ENCODE results near the gene NRG3. TPM values are rescaled to one million over a fixed set of nuclear protein-coding genes. Genes with fewer than 3 reads are reported as not detected.

Gene NRG3
- total RNA-seq, 1 donor from 2014 or later: 1.6 TPM

DNA sequence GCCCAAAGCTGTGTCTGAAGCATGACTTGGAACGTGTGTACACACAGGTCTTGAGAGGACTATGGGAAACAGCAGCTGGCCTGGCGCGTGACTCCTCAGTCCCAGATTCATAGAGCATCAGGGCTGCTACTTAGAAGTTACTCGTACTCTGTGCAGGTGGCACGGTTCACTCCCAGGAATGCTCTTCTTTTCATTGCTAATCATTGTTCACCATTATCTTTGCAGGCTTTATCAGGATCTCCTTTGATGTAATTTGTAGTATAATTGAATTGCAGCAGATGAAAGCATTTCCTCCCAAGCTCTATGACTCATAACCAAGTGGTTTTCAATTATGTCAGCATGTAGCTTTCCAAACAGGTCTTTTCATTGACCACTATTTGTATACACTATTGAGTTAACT, 938.9 kb downstream of the NRG3 start:
- DNase-seq (ENCODE audit: low spot score in 2 of 2): no peak
- intact Hi-C loops (cut with DNase I): no loop called here
- TF ChIP-seq CTCF (IDR thresholded peaks at IDR 0.05): no peak

DNA sequence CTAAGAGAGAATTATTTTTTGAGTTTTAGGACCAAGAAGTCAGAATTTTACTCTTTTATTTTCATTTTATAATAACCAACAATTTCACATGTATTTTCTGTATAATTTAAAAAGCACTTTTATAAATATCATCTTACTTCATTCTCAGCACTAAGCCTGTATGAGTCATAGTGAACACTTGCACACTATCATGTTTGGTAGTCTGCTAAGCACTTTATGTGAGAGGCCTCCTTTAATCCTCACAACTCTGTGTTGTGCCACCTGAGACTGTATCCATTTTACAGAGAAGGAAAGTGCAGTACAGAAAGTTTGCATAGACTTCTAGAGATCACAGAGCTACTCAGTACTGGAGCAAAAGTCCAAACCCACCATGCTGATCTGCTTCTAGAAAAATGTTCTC, 939.6 kb downstream of the NRG3 start:
- no peak overlapping the region for H3K27ac ChIP-seq

More for the DNA sequence above, 938.9 kb downstream of the NRG3 start:
- no peak overlapping the region for H3K27ac ChIP-seq
- H3K36me3 ChIP-seq: no peaks in the 10 kb centered on the region
- no peaks in the 10 kb centered on the region for H3K9me3 ChIP-seq
- H3K4me1 ChIP-seq: no peaks in the 10 kb centered on the region
- H3K27me3 ChIP-seq: no peaks in the 10 kb centered on the region
- H3K4me3 ChIP-seq: no peak overlapping the region

DNA sequence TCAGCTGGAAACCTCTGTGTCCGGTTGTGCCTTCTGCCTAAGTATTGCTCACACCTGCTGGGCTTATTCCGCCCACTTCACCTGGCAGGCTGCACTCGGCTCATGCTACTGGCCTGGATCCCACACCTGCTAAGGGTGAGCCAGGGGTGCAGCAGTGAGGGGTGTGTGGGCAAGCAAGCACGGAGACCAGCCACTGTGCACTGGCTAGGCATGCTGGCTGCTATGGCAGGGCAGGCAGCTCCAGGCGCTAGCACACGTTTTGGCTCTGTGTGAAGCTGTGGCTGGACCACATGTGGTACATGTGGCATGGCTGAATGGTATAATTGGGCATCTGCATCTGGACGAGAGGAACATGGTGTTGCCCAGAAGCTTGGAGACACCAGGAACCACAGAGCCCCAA, 940.7 kb downstream of the NRG3 start:
- no peak for TF ChIP-seq CTCF (IDR thresholded peaks at IDR 0.05)
- Histone ChIP-seq H3K36me3 (no peaks in the 10 kb centered on the region), H3K4me1 (no peaks in the 10 kb centered on the region), H3K9me3 (no peaks in the 10 kb centered on the region), H3K27me3 (no peaks in the 10 kb centered on the region), H3K27ac (no peak overlapping the region), H3K4me3 (no peak overlapping the region)
- no peak for DNase-seq (ENCODE audit: low spot score in 2 of 2)
- intact Hi-C loops (cut with DNase I): no loop called here

More for the DNA sequence above, 939.6 kb downstream of the NRG3 start:
- DNase-seq (ENCODE audit: low spot score in 2 of 2): no peak
- Histone ChIP-seq H3K4me3 (no peak overlapping the region), H3K36me3 (no peaks in the 10 kb centered on the region), H3K4me1 (no peaks in the 10 kb centered on the region), H3K9me3 (no peaks in the 10 kb centered on the region), H3K27me3 (no peaks in the 10 kb centered on the region)
- intact Hi-C loops (cut with DNase I): no loop called here
- no peak for TF ChIP-seq CTCF (IDR thresholded peaks at IDR 0.05)

GRCh38 chr10:82817676-82818422, 942.9 kb downstream of the NRG3 start:
- H3K27ac ChIP-seq: no peak overlapping the region
- H3K4me3 ChIP-seq: no peak overlapping the region
- no peak for DNase-seq (ENCODE audit: low spot score in 2 of 2)
- no peaks in the 10 kb centered on the region for H3K36me3 ChIP-seq
- no peaks in the 10 kb centered on the region for H3K4me1 ChIP-seq
- H3K27me3 ChIP-seq: no peaks in the 10 kb centered on the region
- no peaks in the 10 kb centered on the region for H3K9me3 ChIP-seq
- no peak for TF ChIP-seq CTCF (IDR thresholded peaks at IDR 0.05)
- intact Hi-C loops (cut with DNase I): no loop called here

- intact Hi-C loops (cut with DNase I): no loop called here
Measured at GRCh38 chr10:82821043-82821442, 946.0 kb downstream of the NRG3 start.

More at GRCh38 chr10:82821043-82821442, 946.0 kb downstream of the NRG3 start:
- H3K9me3 ChIP-seq: no peaks in the 10 kb centered on the region
- DNase-seq (ENCODE audit: low spot score in 2 of 2): no peak
- TF ChIP-seq CTCF (IDR thresholded peaks at IDR 0.05): no peak
- no peak overlapping the region for H3K4me3 ChIP-seq
- no peak overlapping the region for H3K27ac ChIP-seq
- H3K27me3 ChIP-seq: no peaks in the 10 kb centered on the region
- no peaks in the 10 kb centered on the region for H3K4me1 ChIP-seq
- H3K36me3 ChIP-seq: no peaks in the 10 kb centered on the region
